Measurements from ENCODE around the gene TEX13C.
"Not testable (repeated sequence)": the region's sequence is repeated elsewhere in the genome, so short reads cannot be mapped to it uniquely, and the experiment has no call there.

Gene TEX13C

DNA sequence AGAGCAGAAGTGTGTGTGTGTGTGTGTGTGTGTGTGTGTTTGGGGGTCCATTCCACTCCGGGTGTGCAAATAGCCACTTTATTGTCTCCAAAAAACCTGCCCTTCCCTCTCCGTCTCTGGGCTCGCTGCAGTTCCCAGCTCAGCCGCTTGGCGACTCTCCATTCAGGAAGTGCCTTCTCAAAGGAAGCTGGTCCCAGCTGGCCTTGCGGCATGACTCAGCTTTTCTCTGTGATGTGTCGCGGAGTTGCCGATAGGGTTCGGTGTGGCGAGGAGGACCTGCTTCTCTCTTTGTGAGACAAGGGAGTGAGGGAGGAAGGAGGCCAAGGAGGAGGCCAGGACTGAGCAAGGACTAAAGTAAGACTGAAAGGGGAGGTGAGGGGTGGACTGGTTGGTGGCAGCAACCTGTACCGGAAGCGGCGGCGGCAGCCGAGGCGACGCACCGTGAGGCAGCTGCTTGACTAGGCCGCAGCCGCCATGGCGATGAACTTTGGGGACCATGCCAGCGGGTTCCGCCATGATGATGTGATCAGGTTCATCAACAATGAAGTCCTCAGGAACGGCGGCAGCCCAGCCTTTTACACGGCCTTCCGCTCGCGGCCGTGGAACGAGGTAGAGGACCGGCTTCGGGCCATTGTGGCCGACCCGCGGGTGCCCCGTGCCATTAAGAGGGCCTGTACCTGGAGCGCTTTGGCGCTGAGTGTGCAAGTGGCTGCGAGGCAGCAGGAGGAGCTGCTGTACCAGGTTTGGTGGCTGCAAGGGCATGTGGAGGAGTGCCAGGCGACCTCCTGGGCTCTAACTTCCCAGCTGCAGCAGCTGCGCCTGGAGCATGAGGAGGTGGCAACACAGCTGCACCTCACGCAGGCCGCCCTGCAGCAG, at the start of gene TEX13C:
TEX13C (plus strand) TSS at position 226 of the 876 bp plus-strand sequence; CDS start at position 475, 249 bp downstream.
- no peak for DNase-seq (ENCODE audit: low read depth)

DNA sequence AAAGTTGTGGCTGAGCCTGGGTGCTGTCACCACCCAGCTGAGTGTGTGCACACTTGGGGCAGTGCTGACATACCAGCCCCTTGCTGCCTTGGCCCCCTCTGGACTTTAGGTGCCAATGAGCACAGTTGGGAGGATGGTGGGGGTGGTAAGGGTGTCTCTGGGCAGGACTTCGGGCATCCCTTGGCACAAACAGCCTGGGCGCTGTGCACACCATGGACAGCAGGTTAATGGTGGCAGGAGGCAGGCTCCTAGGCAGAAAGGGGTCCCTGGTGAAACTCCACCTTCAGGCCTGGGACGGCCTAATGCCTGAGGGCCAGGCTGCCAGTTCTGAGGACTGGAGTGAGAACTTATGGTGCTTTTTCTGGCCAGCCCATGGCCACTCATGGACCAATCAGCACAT, 32.4 kb upstream of the TEX13C start:
- DNase-seq (ENCODE audit: low read depth), result no peak

DNA sequence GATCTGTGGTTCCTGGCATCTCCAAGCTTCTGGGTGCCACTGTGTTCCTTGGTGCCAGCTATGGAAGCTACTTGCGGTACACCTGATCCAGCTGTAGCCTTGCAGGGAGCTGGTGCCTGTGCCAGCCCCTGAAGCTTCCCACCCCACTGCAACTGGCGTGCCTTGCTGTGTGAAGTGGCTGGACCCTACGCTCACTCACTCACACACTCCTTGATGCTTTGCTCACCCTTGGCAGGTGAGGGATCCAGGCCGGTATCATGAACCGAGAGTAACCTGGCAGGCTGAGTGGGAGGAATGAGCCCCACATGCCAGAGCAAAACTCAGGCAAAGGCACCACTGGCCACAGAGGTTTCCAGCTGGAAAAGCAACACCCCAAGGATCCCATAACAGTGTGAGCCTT, 31.3 kb upstream of the TEX13C start:
- no peak for DNase-seq (ENCODE audit: low read depth)

DNA sequence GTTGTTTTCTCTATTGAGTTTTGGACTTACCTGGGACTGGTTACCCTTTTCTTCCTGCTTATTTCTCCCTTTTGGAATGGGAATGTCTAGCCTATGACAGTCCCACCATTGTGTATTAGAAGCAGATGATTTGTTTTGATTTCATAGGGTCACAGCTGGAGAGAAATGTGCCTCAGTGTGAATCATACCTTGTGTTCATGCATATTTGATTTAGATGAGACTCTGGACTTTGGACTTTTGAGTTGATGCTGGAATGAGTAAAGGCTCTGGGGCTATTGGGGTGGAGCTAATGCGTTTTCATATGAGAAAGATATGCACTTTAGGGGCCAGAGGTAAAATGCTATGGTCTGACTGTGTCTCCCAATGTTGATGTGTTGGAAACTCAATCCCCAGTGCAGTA, 30.5 kb upstream of the TEX13C start:
- no peak for DNase-seq (ENCODE audit: low read depth)

DNA sequence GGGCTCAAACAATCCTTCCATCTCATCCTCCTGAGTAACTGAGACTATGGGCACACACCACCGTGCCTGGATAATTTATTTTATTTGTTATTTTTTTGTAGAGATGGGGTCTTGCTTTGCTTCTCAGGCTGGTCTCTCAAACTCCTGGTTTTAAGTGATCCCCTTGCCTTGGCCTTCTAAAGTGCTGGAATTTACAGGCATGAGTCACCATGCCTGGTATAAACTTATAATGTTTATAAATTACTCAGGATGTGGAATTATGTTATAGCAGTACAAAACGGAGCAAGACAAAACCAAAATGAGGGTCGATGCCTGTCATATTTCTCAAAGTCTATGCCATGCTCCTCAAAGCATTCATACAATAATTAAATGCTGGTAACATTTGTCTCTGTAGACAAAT, 29.8 kb upstream of the TEX13C start:
- no peak for DNase-seq (ENCODE audit: low read depth)

GRCh38 chrX:125291124-125291523, 28.5 kb upstream of the TEX13C start:
- no peak for DNase-seq (ENCODE audit: low read depth)

- no peak for DNase-seq (ENCODE audit: low read depth)
Measured at GRCh38 chrX:125293850-125294780, 25.6 kb upstream of the TEX13C start.

DNA sequence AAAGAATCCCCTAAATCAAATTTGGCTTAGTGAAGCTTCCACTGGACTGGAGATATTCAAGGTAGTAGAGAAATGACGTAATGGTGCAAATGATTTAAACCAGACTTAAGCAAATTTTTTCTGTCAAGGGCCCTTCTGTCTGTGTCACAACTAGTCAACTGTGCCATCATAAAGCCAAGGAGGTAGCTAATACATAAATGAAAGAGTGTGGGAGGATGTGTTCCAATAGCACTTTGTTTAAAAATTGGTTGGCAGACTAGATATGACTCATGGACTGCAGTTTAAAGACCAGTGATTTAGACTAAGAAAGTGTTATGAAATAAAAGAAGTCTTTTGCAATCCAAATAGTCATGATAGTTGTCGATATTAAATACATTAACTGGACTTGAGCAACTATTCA, 24.3 kb upstream of the TEX13C start:
- no peak for DNase-seq (ENCODE audit: low read depth)

DNA sequence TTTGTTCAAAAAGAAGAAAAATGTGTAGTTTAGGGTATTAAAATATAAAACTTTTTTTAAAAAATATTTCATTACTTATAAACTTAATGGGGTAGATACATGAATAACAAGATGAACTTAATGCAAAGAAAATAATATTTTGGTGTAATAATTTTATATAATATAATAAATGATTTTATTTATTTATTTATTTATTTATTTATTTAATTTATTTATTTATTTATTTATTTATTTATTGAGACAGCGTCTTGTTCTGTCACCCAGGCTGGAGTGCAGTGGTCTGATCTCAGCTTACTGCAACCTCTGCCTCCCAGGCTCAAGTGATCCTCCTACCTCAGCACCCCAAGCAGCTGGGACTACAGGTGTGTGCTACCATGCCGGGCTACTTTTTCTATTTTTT, 20.8 kb upstream of the TEX13C start:
- DNase-seq (ENCODE audit: low read depth), result no peak

DNA sequence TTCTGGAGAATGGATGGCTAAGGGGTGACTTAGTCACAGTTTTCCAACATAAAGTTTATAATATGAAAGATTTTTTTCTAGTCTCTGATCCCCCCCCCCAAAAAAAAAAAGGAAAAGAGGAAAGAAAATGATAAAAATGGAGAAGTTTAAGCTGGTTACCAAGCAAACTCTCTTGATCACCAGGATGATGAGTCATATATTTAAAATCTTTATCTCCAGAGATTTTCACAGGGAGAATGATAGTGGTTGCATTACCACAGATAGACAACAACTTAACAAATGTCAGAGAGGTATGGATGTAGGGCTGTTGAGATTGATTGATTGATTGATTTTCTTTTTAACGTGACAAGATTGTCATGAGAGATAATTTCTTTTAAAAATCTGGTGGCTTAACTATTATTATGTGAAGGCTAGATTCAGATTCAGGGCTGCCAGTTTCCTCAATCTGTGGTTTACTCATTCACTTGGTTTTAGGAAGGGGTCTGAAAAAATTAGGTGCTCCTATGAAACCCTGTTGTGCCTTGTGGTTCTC, 13.3 kb upstream of the TEX13C start:
- no peak for DNase-seq (ENCODE audit: low read depth)

DNA sequence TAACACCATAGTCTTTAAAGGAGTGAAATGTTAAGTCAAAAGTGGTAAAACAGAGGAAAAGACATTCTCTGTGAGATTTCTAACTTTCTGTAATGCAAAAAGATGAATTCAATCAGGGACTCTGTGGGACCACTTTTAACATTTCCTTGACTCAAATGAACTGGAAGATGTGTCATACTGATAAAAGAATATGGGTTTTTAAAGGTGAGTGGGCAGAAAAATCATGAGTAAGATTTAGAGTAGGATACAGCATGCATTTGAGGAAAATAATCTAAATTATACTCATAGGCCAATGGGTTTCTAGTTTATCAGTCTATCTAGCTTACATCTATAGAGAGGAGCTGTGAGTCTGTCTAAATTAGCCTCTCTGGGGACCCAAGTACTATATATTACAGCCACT, 11.0 kb upstream of the TEX13C start:
- DNase-seq (ENCODE audit: low read depth), result no peak

GRCh38 chrX:125319166-125319565, 505 bp upstream of the TEX13C start:
- DNase-seq (ENCODE audit: low read depth), result not testable (repeated sequence)

GRCh38 chrX:125322431-125322830, 2.8 kb downstream of the TEX13C start:
- DNase-seq (ENCODE audit: low read depth), result no peak

DNA sequence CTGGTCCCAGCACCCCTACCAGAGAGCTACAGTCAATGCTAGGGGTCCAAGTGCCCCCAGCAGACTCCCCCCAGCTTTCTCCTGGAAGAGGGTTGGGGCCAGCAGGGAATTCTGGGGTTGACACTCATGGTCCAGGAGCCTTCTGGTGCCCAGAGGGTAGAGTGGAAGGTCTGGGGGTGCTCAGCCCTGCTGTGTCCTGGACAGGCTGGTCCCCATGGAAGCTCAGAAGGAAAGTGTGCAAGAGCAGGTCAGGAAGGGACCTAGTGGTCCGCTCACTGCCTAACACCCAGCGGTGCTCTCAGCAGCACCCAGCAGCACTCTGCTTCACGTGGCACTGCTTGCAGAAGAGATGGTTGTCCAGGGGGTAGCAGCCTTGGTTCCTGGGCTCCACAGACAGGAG, 6.9 kb downstream of the TEX13C start:
- no peak for DNase-seq (ENCODE audit: low read depth)

DNA sequence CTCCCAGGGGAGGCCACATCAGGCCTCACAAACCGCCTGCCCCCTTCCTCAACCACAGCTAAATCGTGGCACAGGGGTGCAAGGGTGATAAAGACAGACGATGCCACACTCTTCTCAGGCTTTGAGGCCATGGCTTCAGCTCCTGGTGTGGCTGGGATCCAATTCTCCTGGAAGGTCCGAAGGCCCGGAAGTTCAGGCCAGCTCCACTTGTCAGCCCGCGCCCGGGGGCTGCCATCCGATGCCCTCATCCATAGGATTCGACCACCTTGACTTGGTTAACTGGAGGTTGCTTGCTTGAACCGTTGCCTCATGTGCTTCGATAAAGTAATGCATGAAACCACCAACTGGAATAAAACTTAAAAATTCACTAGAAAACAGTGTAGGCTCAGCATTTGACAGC, 8.2 kb downstream of the TEX13C start:
- DNase-seq (ENCODE audit: low read depth), result no peak

DNA sequence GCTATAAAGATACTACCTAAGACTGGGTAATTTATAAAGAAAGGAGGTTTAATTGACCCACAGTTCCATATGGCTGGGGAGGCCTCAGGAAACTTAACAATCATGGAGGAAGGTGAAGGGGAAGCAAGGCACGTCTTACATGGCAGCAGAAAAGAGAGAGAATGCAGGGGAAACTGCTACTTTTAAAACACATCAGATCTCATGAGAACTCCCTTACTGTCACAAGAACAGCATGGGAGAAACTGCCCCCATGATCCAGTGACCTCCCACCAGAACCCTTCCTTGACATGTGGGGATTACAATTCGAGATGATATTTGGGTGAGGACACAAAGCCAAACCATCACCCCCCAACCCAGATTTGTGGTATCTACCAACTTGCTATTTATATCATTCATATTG, 13.9 kb downstream of the TEX13C start:
- no peak for DNase-seq (ENCODE audit: low read depth)

GRCh38 chrX:125340490-125340889, 20.8 kb downstream of the TEX13C start:
- DNase-seq (ENCODE audit: low read depth), result no peak

GRCh38 chrX:125374169-125374568, 54.5 kb downstream of the TEX13C start:
- DNase-seq (ENCODE audit: low read depth), result no peak

Data from activated T-cell treated with anti-CD3 and anti-CD28 coated beads for 48 hours (primary cell).